ENCODE measurements around the gene ERMARD.

ERMARD gene

GRCh38 chr6:169751242-169752073 lies at the start of gene ERMARD, which contains the start of gene DYNLT2:
Gene ERMARD, plus strand, starts transcription at chr6:169751622. Its CDS starts 36 bp downstream, at chr6:169751658.
Gene DYNLT2, minus strand, starts transcription at chr6:169751572. Its CDS starts 114 bp downstream, at chr6:169751458.
- peak; percentile 76 for DNase-seq

- DNase-seq: peak; percentile 82
Measured at GRCh38 chr6:169701954-169702839, 49.2 kb upstream of the ERMARD start, which contains the start of the genes C6orf120 and WDR27. Gene C6orf120, plus strand, starts transcription at chr6:169702126. Its CDS starts 334 bp downstream, at chr6:169702460. Gene WDR27, minus strand, starts transcription at chr6:169702029. Its CDS starts 13,024 bp downstream, at chr6:169689005.

- DNase-seq: no peak
Measured at GRCh38 chr6:169702840-169703246, 48.6 kb upstream of the ERMARD start.

GRCh38 chr6:169707772-169708171 lies 43.6 kb upstream of the ERMARD start:
- no peak for DNase-seq

GRCh38 chr6:169709293-169709692 lies 42.1 kb upstream of the ERMARD start:
- no peak for DNase-seq

GRCh38 chr6:169710009-169710408 lies 41.4 kb upstream of the ERMARD start:
- no peak for DNase-seq

- no peak for DNase-seq
Measured at GRCh38 chr6:169714178-169714577, 37.2 kb upstream of the ERMARD start.

- no peak for DNase-seq
Measured at GRCh38 chr6:169714595-169714994, 36.8 kb upstream of the ERMARD start.

- no peak for DNase-seq
Measured at GRCh38 chr6:169719117-169719516, 32.3 kb upstream of the ERMARD start.

GRCh38 chr6:169720207-169720855 lies 31.1 kb upstream of the ERMARD start:
- no peak for DNase-seq

GRCh38 chr6:169722362-169723199 lies 28.8 kb upstream of the ERMARD start:
- DNase-seq: no peak

- peak; percentile 5 for DNase-seq
Measured at GRCh38 chr6:169723200-169723909, 28.1 kb upstream of the ERMARD start.

- no peak for DNase-seq
Measured at GRCh38 chr6:169723991-169724493, 27.4 kb upstream of the ERMARD start.

GRCh38 chr6:169724494-169725124 lies 26.8 kb upstream of the ERMARD start, which contains the start of gene PHF10:
Gene PHF10, minus strand, starts transcription at chr6:169724500. Its CDS starts 569 bp downstream, at chr6:169723931.
- DNase-seq: peak; percentile 37

- peak; percentile 34 for DNase-seq
Measured at GRCh38 chr6:169725125-169726048, 26.0 kb upstream of the ERMARD start.

GRCh38 chr6:169726049-169726400 lies 25.4 kb upstream of the ERMARD start:
- no peak for DNase-seq

GRCh38 chr6:169726963-169727362 lies 24.5 kb upstream of the ERMARD start:
- no peak for DNase-seq

GRCh38 chr6:169729961-169730360 lies 21.5 kb upstream of the ERMARD start:
- no peak for DNase-seq
